HG02973 (cell line): ENCODE results near the gene COL4A3.
"Not testable (repeated sequence)": the region's sequence is repeated elsewhere in the genome, so short reads cannot be mapped to it uniquely, and the experiment has no call there.

Experiments used
- ATAC-seq: cut with Tn5 transposase; IDR thresholded peaks from one replicate; pipeline ENCODE4 v1.9.1; 2021; ENCODE audit warnings: moderate library complexity; ENCODE audit not compliant: unreplicated experiment

The COL4A3 gene

DNA sequence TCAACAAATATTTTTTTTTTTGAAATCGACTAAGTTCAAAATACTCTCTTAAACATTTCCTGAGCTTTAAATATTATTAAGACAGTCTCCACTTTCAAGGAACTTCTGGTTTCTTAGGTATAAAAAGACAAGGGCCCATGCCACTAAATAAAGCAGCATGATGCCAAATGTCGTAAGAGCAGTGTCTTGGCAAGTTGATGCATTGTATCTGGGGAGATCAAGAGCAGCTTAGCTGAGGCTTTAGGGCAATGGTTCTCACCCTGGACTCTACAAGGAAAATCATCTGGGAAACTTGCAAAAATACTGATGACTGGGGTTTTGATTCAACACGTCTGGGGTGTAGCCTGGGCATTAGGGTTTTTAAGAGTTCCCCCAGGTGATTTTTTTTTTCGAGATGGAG, 41.3 kb downstream of the COL4A3 start:
- ATAC-seq = no peak

DNA sequence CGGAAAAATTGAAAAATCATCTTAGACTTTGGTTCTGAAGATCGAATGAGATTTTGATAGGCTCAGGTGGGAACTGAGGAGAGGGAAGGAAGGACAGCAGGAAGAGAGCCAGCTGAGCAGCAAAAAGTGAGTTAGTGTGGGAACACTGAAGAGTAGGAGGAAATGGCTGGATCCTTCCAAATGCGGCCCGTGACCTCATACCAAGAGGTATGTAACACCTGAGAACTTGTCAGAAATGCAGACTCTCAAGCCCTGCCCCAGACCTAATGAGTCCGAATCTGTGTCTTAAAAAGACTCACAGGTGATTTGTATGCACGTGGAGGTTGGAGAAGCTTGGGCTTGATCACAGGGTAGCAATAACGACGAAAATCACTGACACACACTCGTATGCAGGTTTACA, 42.0 kb downstream of the COL4A3 start:
- ATAC-seq = no peak

DNA sequence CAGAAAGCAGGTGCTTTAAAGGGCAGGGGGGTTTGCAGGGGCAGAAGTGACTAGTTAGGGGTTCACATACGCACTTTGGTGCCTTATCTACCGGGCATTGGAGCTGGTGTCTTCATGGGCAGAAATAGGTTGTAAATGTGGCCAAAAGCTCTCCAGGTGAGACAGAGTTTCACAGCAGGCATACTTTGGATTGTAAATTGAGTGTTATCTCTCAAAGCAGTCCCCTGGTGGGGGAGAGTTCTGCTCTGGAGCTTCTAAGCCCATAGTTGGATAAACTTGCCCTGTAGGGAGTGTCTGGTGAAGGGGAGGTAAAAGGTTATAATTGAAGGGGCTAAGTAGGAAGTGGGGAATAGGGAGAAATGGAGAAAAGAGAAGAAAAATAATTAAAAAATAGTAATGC, 43.1 kb downstream of the COL4A3 start:
- ATAC-seq = no peak

DNA sequence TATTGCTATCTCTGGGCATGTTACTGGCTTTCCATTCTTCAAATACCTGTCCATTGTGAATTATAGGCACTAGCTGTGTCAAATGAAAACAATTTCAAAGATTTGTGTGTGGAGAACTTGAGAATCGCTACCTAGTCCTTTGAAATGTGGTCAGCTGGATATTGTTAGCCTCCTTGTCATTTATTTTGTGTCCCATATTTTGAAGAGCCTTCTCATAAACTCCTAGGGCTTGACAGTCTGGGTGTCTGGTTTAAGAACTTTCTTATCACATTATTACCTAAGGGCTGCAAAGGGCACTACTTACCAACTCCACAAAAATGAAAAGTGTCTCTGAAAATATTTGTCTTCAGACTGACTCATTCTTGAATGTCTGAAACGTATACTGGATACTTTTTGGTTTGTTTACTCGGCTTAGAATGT, 50.2 kb downstream of the COL4A3 start:
- ATAC-seq = no peak

DNA sequence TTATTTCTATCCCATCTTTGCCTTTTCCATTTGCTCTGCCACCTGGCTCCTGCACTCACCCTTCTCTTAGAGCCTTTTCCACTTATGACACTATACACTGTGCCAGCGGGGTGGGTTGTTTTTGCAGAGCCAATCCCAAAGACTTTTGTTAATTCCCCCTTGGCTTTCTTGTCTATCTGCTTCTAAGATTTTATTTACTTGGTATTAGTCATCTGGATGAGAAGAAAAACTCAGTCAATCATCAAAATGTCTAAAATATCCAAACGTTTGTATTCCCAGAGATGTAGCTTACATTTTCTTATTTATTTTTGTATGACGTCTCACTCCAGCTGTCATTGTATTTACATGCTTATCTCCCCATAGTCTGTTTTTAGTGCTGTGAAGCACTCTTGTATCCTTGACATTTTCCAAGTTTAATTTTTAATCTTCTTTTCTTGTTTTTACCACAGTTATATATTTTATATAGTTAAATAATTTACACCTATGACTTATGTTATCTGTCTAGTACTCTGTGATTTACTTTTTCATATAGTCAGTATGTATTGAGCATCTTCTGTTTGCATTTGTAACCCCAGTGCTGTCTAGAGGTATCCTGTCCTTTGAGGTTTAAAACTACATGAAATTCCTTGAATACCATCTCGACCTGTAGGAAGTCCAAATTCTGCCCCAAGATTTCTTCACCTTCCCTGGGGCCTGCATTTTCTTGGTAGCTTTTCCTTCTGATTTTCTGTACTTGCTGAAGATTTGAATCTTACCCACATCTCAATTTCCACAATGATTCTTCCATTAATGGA, 55.1 kb downstream of the COL4A3 start:
- ATAC-seq = no peak

DNA sequence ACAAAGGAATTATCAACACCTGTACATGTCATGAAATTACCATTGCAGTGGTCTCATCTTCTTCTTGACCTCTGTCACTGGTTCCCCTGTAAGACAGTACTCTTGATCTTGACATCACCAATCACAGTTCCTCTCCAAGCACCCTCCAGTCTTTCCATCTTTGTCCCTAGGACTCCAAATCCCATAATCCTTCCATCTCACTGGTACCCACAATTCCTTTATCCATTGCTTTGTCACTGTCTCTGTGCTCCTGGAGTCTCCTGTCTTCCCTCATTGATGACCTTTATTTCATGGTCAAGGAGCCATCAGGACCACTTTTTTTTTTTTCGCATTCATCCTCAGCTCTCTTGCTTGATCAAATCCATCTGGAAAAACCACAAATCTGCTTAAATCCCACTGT, 56.7 kb downstream of the COL4A3 start:
- no peak for ATAC-seq

DNA sequence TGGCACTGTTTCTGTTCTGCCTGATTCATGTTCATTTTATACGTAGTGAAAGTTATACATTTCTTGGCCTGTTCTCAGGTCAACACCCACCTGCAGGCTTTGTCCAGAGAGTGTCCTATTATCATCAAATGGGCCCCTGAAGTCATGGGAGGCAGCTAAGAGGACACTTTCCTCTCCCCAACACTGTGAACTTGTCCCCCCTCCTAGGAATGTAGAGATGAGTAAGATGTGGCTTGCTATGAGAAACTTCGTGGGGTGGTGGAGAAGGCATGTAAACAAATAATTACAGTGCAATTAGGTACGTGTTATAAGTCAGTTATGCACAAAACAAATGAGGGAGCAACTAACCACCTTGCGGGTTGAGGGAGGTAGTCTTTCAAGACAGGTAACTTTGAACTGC, 57.9 kb downstream of the COL4A3 start:
- ATAC-seq = no peak

DNA sequence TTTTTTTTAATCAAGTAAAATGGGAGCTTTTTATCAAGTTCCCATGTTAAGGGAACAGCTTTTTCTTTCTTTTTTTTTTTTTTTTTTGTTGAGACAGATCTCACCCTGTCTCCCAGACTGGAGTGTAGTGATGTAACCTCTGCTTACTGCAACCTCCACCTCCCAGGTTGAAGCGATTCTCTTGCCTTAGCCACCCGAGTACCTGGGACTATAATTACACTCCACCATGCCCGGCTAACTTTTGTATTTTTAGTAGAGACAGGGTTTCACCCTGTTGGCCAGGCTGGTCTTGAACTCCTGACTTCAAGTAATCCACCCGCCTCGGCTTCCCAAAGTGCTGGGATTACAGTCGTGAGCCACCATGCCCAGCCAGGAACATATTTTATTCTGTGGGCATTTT, 61.2 kb downstream of the COL4A3 start:
- not testable (repeated sequence) for ATAC-seq

DNA sequence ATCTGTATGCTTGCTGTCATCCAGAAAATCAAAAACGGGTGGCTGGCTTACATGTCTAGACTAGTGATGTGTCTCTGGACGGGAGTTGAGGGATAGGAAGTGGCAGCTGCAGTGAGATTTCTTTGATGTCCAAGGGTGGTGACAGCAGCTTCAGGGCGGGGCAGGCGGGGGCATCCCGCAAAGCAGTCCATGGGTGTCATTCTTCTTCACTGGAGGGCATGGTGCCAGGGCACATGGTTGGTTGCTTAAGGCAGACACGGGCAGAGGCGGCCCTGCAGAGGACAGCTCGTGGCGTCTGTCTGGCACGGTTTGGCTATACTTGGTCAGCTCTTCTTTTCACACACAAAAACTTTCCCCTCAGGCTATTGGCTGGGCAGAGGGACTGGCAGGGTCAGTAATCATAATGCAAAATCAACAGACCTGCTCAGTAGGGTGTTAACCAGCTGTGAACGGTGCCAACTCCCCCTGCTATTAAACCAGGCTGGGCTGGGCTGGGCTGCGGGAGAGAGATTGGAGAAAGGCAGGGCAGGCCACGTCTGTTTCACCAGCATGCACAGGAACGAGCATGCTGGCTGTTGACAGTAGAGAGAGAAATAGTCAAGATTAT, 63.7 kb downstream of the COL4A3 start:
- no peak for ATAC-seq

DNA sequence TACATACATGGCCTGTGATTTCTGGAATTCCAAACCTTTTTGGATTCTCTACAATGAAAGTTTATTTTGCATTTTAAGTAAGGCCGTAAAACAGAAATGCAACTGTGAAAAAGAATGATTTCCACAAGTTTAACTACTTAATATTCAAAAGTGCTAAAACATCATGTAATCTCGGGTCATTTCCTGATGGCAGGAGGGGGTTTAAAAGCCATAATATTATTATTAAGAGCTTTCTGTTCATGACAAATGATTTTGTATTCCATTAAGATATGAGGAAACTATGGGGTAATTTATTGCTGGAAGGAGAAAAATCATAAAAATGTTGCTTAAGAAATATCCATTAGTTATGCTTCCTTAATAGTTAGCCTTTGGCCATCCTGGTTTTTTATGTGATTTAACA, 65.7 kb downstream of the COL4A3 start:
- no peak for ATAC-seq

DNA sequence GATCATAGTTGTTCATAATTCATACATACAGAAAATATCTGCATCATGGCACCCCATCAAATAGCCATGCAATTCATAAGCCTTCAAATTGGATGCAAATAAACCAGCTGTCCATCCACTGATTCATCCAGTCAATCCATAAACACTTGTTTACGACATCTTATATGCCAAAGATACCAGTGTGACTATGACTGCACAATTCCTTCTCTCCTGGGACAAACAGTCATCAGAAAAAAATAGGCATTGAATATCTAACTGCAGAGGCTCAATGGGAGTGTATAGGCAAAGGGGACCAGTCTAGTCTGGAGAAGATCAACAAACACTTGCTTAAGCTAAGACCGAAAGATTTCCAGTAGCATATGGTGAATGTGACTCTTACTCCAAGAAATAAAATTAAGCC, 70.0 kb downstream of the COL4A3 start:
- ATAC-seq = no peak

DNA sequence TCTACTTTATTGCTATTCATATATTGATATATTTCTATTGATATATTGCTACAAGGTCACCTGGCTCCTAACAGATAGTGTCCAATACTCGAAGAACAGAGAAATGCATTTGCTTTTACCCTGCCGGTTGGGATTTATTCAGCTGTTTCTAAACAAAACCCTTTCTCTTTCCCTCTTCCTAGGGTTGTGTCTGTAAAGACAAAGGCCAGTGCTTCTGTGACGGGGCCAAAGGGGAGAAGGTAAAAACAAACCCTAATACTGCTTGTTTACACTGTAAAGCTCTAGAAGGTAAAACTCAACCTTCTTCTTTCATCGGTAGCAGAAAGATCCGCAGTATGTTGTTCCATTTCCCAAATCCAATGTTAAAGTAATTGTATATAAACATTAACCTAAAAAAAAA, 73.4 kb downstream of the COL4A3 start:
- no peak for ATAC-seq

DNA sequence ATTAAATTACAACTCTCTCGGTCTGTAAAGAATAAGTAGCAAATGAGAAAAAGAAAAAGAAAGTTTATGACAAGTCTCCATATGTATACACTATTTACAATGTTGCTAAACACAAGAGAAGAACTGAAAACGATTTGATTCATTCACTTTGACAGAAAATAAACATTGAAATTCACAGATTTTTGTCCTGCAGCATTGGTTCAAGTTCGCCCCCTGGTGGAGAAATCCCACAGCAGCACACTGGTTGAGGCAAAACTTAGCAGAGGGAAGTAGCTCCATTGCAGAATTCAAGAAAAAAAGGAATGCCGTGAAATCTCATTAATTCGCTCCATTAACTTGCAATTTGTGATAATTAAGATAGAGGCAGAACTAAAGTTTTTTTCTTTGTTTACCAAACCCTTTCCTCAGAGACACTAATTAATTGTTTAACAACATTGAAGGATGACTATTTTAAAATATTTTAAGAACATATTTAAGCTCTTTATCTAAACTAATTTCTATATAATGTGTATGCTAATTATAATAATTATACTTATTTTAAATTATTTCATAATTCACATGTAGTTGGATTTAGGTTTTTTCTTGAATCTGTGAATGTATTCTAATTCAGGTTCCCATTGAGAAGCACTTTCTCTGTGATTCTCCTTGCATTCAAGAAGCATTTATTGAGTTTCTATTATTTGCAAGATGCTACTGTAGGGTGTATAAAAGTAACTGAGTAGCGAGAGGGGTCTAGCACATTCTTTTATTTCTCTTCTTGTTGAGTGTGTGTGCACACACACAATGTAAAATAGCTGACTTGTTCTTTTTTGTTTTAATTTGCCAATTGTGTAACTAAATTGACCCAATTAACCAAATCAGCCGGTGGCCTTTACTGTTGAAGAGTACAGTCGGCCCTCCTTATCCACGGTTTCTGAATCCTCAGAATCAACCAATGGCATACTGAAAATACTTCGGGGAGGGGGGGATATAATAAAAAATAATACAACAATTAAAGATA, 74.1 kb downstream of the COL4A3 start:
- no peak for ATAC-seq

DNA sequence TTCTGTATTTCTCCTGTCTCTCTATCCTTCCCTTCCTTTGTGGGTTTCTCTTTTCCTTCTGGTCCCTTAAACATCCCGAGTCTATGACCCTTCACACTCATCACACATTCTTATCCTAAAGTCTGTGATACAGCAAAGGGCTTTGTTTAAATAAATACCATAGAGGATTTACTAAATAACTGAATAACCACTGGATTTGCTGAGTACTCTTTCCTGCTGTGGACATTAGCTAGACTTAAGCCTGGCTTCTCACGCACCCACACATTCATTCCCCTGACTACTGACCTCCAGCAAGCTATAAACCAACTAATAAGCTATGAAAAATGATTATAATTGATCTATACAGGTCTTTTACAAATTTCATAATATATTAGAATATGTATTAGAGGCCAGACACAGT, 76.6 kb downstream of the COL4A3 start:
- no peak for ATAC-seq

DNA sequence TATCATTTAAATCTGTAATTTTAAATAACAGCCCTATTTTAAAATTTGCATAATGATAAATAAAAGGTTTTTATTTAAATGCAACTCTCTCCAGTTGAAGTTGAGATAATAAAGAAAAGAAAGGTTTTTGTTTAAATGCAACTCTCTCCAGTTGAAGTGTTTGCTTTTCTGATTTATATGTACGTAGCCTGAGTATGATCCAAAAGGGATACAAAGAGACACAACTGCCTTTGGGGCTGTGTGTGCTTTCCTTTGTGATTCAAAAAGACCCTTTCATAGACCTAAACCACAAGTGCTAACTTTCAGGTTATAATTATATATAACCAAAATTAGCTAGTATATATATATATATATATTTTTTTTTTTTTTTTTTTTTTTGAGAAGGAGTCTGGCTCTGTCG, 84.5 kb downstream of the COL4A3 start:
- no peak for ATAC-seq

DNA sequence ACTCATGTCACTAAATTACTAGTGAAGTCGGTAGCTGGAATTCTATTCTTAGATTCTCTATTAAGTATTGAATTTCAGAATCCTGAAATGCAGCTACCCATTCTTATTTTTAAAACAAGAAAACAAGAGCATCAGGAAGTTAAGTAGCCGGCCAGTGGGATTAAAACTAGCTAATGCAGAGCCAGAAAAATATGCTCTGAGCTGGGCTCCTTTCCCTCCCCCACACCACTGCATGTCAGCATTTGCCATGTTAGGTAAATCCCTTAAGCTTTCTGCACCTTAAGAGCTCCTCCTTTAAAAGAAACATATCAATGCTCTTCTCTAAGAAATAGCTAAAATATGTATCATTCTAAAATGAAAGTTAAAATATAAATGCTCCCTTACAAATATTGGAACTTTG, 88.4 kb downstream of the COL4A3 start:
- no peak for ATAC-seq

DNA sequence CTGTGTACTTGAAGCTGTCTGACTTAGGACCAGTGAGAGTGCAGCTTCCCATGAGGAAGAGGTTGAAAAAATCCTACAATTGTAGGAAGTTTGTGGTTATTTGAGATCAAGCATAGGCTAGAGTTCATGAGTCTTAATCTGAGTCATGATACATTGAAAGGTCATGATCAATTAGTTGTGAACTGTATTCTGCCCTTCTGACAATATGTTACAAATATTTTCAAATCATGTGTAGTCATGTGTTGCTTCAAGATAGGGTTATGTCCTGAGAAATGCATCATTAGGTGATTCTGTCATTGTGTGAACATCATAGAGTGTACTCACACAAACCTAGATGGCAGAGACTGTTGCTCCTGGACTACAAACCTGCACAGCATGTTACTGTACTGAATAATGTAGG, 92.2 kb downstream of the COL4A3 start:
- ATAC-seq = no peak

DNA sequence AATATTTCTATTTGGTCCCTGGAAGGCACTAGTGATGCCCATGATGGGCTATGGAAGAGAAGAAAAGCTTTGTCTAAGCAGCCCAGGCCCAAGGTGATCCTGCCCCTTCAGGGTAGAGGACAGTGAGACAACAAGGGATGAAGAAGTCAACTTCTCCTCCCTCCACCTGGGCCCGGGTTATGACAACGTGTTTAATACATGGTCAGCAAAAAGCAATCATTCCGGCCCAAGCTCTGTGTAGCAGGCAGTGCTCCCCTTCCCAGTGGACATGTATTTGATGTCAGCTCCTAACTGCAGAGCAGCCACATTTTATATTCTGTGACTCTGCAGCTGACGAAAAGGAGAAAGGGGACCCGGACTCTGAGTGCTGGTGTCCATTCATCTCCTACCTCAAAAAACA, 93.4 kb downstream of the COL4A3 start:
- ATAC-seq = no peak

DNA sequence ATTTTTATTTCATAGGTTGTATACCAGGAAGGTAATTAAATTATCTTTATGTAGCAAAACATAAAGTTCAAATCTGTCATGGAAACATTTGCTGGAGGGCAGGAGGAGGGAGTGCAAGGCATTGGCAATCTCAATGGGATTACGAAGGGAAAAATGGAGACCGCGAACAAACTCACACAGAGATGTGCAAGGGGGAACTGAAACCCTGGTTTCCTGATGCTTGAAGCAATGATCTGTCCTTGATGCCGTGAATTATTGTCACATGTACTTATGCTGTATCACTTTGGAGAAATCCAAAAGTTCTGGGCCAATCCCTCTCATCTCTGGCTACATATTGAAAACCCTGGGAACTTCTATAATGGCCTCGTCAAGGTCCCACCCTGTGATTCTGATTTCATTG, 95.6 kb downstream of the COL4A3 start:
- no peak for ATAC-seq

DNA sequence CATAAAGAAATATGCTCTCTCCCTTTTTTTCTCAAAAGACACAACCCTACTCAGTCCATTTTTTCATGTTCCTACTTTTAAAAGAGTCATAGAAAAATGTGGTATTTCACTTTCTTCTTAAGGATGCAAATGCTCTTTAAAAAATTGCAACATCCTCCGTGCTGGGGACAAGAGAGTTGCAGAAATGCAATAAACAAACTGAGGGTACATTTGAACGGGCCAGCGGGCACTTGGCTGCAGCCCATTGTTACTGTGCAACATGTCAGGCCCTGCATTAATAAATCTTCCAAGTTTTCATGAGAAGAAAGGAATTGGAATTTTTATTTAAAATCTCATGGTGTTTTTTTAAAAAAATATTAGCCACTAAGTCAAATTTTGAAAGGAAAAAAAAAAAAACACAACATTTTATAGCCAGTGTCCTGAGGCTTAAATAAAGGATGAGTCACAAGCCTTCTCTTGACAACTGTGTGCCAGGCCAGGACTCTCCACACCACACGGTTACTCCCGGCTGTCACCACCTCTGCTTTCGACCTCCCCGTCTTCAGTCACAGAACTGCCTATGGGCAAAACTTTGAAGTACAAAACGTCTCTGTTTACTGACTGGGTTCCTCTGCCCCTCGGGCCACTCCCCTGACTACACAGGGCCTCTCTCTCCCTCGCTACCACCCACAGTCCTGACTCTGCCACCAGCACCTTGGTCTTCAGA, 103.1 kb downstream of the COL4A3 start:
- no peak for ATAC-seq

DNA sequence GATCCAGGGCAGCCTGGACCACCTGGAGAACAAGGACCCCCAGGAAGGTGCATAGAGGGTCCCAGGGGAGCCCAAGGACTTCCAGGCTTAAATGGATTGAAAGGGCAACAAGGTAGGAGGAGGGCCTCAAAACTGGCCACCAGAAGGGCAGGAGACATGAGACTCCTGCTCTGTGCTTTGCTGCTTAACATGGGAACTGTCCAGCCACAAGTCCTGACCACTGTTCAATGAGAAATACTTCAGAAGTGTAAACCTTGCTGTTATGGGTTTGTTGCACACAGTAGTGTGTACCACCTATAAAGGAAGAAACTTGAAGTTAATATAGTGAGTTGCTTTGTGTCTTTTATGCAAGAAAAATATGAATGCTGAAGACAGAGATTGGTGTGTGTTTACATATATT, 116.5 kb downstream of the COL4A3 start:
- no peak for ATAC-seq
